Right lung (tissue), 5 donors: ENCODE measurements around the gene SALL4. TPM values are rescaled to one million over a fixed set of nuclear protein-coding genes. Genes with fewer than 3 reads are reported as not detected.
"Not testable (repeated sequence)": the region's sequence is repeated elsewhere in the genome, so short reads cannot be mapped to it uniquely, and the experiment has no call there.

ENCODE experiments used
- DNase-seq, 2 donors: peaks; one replicate each; pipeline ENCODE4 v3.0.0-alpha.2; 2013
- polyA plus RNA-seq, 5 donors: library from polyadenylated mRNA; unstranded; fragments of 120-200 nt; gene quantifications; one replicate each; pipeline versions ENCODE4 v1.2.1 to v1.2.3, GENCODE V29; 2013; ENCODE audit warnings: inconsistent platforms in 1 of 5, low replicate concordance in 1 of 5; ENCODE audit not compliant: insufficient read length in 5 of 5, insufficient read depth in 1 of 5

The SALL4 gene
- polyA plus RNA-seq, 5 donors = 14.8 to 27.5 (median 18.5) TPM

DNA sequence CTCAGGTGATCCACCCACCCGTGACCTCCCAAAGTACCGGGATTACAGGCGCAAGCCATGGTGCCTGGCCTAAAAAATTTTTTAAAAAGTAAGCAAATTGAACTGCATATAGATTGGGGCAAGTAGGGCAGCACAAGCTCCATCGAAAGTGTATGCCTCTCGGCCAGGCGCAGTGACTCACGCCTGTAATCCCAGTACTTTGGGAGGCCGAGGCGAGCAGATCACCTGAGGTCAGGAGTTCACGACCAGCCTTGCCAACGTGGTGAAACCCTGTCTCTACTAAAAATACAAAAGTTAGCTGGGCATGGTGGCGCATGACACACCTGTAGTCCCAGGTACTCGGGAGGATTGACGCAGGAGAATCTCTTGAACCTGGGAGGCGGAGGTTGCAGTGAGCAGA is 64.1 kb downstream of the SALL4 start:
- DNase-seq = not testable (repeated sequence)

GRCh38 chr20:51736947-51737346 is 65.4 kb downstream of the SALL4 start:
- DNase-seq = no peak

DNA sequence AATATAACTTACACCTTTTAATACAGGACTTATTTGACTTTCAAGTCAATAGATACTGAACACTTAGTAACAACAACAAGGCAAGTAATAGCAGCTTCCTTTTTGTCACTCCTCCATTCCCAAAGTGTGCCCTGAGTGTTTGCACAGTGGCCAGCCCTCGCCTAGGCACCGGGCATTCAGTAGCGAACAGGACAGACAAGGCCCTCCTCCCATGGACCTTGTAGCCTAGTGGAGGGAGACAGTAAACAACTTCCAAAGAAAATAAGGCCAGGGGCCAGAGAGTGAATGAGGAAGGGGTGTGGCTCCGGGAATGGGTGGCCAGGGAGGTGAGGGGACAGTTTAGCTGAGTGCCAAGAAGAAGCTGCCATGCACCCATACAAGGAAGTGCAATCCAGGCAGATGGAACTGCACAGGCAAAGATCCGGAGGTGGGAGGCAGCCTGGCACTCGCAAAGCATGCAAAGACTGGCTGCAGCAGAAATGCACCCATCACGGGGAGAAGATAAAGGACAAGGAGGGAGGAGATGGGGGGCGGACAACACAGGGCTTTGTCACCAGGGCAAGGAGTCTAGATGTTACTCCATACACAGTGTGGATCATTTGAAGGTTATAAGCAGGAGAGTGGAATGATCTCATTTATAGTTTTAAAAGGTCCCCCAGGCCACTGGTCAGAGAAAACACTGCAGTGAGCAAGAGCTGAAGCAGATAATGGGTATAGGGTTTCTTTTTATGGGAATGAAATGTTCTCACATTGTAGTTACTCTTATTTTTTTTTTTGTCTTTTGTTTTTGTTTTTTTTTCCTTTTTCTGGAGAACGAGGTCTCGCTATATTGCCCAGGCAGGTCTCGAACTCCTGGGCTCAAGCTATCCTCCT is 66.4 kb downstream of the SALL4 start:
- no peak for DNase-seq

DNA sequence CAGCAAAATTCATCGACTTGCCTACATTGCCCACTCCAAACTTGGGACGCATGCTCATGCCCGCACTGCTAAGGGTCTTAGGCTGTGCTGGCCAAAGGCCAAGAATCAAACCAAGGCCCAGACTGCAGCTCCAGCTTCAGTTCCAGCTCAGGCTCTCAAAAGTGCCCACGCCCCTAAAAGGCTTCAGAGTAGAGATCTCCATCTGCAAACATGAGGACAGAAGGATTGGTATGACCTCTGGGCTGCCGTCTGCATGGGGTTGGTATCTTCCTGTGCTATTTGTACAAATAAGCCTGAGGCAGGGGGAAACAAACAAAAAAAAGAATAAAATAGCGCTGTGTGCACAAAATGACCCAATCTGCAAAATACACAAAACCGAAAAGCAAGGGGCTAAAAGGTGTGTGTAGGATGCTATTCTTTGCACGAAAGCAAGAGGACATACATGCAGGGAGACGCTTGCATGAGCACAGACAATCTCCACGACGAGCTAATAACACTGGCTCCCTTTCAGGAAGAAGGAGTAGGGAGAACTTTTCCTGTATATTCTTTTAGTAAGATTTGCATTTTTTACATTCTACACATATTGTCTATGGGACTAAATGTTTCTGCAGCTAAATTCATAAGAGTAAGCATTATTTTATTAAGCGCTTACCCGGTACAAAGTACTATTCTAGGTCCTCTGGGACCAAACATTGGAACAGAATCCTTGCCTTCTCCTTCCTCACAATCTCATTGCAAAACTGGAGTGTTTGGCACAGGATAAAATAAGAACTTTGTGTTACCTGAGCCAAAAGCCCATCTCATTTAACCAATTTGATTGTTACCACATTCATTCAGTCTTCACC is 67.2 kb downstream of the SALL4 start:
- no peak for DNase-seq

DNA sequence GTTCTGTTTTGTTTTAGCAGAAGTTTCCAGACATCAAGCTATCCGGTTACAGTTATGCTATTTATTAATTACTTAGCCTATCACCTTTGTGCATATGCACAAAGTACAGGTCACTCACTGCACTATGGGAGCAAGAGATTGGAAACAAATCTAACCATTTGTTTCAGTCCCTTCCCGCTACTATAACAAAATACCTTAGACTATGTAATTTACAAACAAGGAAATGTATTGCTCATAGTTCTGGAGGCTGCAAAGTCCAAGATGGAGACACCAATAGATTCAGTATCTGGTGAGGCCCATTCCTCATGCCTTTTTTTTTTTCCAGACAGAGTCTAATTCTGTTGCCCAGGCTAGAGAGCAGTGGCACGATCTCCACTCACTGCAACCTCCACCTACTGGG is 69.3 kb downstream of the SALL4 start:
- DNase-seq = no peak

Other genes starting within 250 kb of the SALL4 start
- 10 to 100 TPM; 41.6 to 53.1 (median 49.0) TPM for gene ATP9A, start 34.1 kb downstream of the SALL4 start, polyA plus RNA-seq